Lung (tissue), 12 donors: Measurements from ENCODE around the gene RXRA. TPM values are rescaled to one million over a fixed set of nuclear protein-coding genes. Genes with fewer than 3 reads are reported as not detected.

Experiments
- ATAC-seq: fragments of 200-7000 bp; cut with Tn5 transposase; one replicate; pipeline ENCODE4 v1.9.1; 2020; ENCODE audit warnings: moderate number of reproducible peaks; ENCODE audit not compliant: insufficient read depth, low FRiP score
- DNase-seq, 3 donors: peaks; one replicate each; pipeline ENCODE4 v3.0.0-alpha.2; 2013 to 2017
- H3K27ac ChIP-seq, 2 donors: one replicate each; pipeline ENCODE4 v1.5.1; 2013; ENCODE audit warnings: mild to moderate bottlenecking in 2 of 2, moderate library complexity in 2 of 2, control low read depth in 1 of 2, inconsistent platforms in 1 of 2, low read depth in 1 of 2, low read length in 1 of 2
- H3K27me3 ChIP-seq, 3 donors: one replicate each; pipeline ENCODE4 v1.5.1; 2013; ENCODE audit warnings: low read length in 2 of 3; ENCODE audit not compliant: control insufficient read depth in 3 of 3, insufficient read depth in 3 of 3
- H3K36me3 ChIP-seq, 4 donors: one replicate each; pipeline ENCODE4 v1.5.1; 2013; ENCODE audit warnings: low read length in 4 of 4, mild to moderate bottlenecking in 1 of 4, moderate library complexity in 1 of 4; ENCODE audit not compliant: control insufficient read depth in 4 of 4, insufficient read depth in 4 of 4
- H3K4me1 ChIP-seq, 5 donors: one replicate each; pipeline ENCODE4 v1.5.1; 2013; ENCODE audit warnings: low read length in 5 of 5, mild to moderate bottlenecking in 2 of 5, moderate library complexity in 1 of 5; ENCODE audit not compliant: control insufficient read depth in 5 of 5, insufficient read depth in 5 of 5
- H3K4me3 ChIP-seq: one replicate; pipeline ENCODE4 v1.5.1; 2013; ENCODE audit warnings: mild to moderate bottlenecking, control low read depth, moderate library complexity
- H3K9ac ChIP-seq, 2 donors: one replicate each; pipeline ENCODE4 v1.5.1; 2013; ENCODE audit warnings: low read length in 2 of 2, control low read depth in 1 of 2; ENCODE audit not compliant: insufficient read depth in 1 of 2
- H3K9me3 ChIP-seq, 4 donors: one replicate each; pipeline ENCODE4 v1.5.1; 2013; ENCODE audit warnings: low read length in 3 of 4, mild to moderate bottlenecking in 1 of 4, moderate library complexity in 1 of 4; ENCODE audit not compliant: control insufficient read depth in 4 of 4, insufficient read depth in 3 of 4
- CTCF ChIP-seq: IDR thresholded peaks from 2 replicates; pipeline ENCODE4 v1.5.1; 2012; ENCODE audit warnings: mild to moderate bottlenecking; ENCODE audit errors: control extremely low read depth, extremely low read depth
- WGBS, 2 donors: extraction: QIAGEN DNeasy Blood & Tissue Kit; methylation state at CpG; one replicate each; pipeline ENCODE4 v1.1.7; 2013; 5-methylcytosine and 5-hydroxymethylcytosine counted together
- polyA plus RNA-seq, 2 donors: library from polyadenylated mRNA; stranded (reverse); fragments of 200-250 nt; gene quantifications; one replicate each; pipeline ENCODE4 v1.2.1, GENCODE V29; 2013
- total RNA-seq, 2 donors: library from RNA; depleted of rRNA in 1 of 2; stranded (reverse); fragments of >200 nt in 1 of 2; gene quantifications; one replicate each; pipeline ENCODE4 v1.2.1, GENCODE V29; 2014 to 2021
- donor health status: control.
- donor health status: control.
- donor health status: Bipolar disorder and iron deficiency.
- donor health status: healthy.
- donor health status: DM: yes; HTN: yes; CAD: no.

The RXRA gene
- total and polyA plus RNA-seq, 4 donors = 24.2 to 85.2 (median 52.2) TPM

DNA sequence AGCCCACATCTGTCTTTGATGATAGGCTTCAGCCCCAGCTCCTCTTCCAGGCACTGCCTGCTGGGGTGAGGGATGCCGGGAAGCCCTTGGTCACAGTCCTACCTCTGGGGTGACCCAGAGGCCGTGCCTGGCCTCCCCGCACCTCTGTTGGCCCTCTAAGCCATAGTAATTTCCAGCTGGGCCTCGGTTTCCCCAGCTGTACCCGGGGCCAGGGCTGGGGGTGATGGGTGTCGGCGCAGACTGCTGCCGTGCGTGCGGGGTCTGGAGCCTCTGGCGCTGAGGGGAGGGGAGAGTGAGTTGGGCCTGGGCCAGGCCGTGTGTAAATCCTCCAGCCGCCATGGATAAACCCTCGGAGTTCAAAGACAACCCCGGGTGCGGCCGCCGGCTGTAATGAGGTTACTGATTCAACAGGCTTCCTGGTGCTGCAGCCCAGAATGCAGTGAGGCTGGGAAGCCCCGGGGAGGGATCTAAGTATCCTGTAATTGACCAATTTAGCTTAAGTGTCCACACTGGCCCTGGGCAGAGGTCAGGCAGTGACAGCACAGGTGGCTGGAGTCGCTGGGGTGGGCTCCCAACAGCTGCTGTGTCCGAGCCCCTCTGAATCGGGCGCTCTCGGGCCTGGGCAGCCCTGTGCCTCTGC is 7.1 kb downstream of the RXRA start:
- H3K27me3 ChIP-seq = no peaks in the 10 kb centered on the region
- H3K9me3 ChIP-seq = no peaks in the 10 kb centered on the region
- H3K4me3 ChIP-seq = no peak overlapping the region
- no peak overlapping the region for H3K27ac ChIP-seq
- DNase-seq (peak; percentile 82 to 90 (median 87)), ATAC-seq (no peak)
- H3K4me1 ChIP-seq = peaks cover 10 to 72% (median 52%) of the 10 kb centered on the region in 5 donors
- H3K9ac ChIP-seq = no peak overlapping the region
- no peak for TF ChIP-seq CTCF
- no peaks in the 10 kb centered on the region for H3K36me3 ChIP-seq
- WGBS, 2 donors = 46 to 75% methylated on average over 23 to 24 of the region's 24 CpGs

- ATAC-seq = no peak
- Histone ChIP-seq H3K4me3 (no peak overlapping the region), H3K9me3 (no peaks in the 10 kb centered on the region), H3K9ac (no peak overlapping the region), H3K4me1 (peaks cover 12 to 75% (median 51%) of the 10 kb centered on the region in 5 donors), H3K27me3 (no peaks in the 10 kb centered on the region), H3K36me3 (no peaks in the 10 kb centered on the region), H3K27ac (no peak overlapping the region)
- no peak for TF ChIP-seq CTCF
- DNase-seq = no peak
- WGBS, 2 donors = 78 to 86% methylated on average over 16 of the region's 16 CpGs
Observed at GRCh38 chr9:134333874-134334581, 7.8 kb downstream of the RXRA start.

DNA sequence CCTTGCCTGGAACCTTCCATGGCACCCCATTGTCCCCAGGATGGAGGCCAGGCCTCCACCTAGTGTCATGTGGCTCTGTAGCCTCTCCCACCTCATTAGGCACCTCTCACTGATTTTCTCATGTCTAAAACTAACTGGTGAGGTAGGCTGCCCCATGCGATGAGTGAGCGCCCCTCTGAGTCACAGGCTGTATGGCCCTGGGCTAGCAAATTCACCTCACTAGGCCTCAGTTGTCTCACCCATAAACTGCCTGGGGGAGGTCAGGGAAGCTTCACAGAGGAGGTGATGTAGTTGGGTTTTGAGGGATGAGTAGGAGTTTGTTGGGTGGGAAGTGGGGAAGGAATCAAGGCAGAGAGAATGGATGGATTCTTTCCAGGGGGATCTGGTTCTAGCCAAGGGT is 8.8 kb downstream of the RXRA start:
- H3K9me3 ChIP-seq = no peaks in the 10 kb centered on the region
- peaks cover 12 to 76% (median 52%) of the 10 kb centered on the region in 5 donors for H3K4me1 ChIP-seq
- H3K4me3 ChIP-seq = no peak overlapping the region
- ATAC-seq (no peak), DNase-seq (no peak)
- no peak overlapping the region for H3K9ac ChIP-seq
- no peak for TF ChIP-seq CTCF
- peak overlapping the region in 1 of 2 donors; percentile 61 for H3K27ac ChIP-seq
- no peaks in the 10 kb centered on the region for H3K27me3 ChIP-seq
- H3K36me3 ChIP-seq = no peaks in the 10 kb centered on the region
- 93 to 98% methylated on average over 2 of the region's 2 CpGs for WGBS, 2 donors
